Ovary (tissue), 9 donors: ENCODE measurements around the gene SLC19A1. TPM values are rescaled to one million over a fixed set of nuclear protein-coding genes. Genes with fewer than 3 reads are reported as not detected.

ENCODE experiments used
- DNase-seq, 5 donors: peaks; one replicate each; pipeline ENCODE4 v3.0.0-alpha.2; 2019 to 2020
- H3K27ac ChIP-seq, 2 donors: fragments of 200-600 bp; one replicate each; pipeline versions ENCODE4 v1.5.1 to v1.8.0; 2019 to 2022
- H3K27me3 ChIP-seq: fragments of 200-600 bp; one replicate; pipeline ENCODE4 v1.8.0; 2022
- H3K36me3 ChIP-seq: fragments of 200-600 bp; sonication (generic); one replicate; pipeline ENCODE4 v1.5.1; 2019
- H3K4me1 ChIP-seq: one replicate; pipeline ENCODE4 v1.8.1; 2013; ENCODE audit warnings: mild to moderate bottlenecking, moderate library complexity; ENCODE audit not compliant: insufficient read depth
- H3K4me3 ChIP-seq: fragments of 200-600 bp; sonication (generic); one replicate; pipeline ENCODE4 v1.5.1; 2017
- H3K9me3 ChIP-seq, 2 donors: fragments of 200-600 bp in 1 of 2; sonication (generic) in 1 of 2; one replicate each; pipeline versions ENCODE4 v1.5.1 to v1.8.1; 2013 to 2019; ENCODE audit warnings: mild to moderate bottlenecking in 1 of 2, moderate library complexity in 1 of 2
- EP300 ChIP-seq: sonication (generic); formaldehyde crosslinking; IDR thresholded peaks from one replicate; pipeline ENCODE4 v1.6.1; 2017; ENCODE audit warnings: antibody characterized with exemption
- POLR2A ChIP-seq: fragments of 450-650 bp; IDR thresholded peaks from one replicate; pipeline ENCODE4 v1.6.1; 2017; ENCODE audit warnings: antibody characterized with exemption, mild to moderate bottlenecking, moderate library complexity
- WGBS, 3 donors: extraction: QIAGEN DNeasy Blood & Tissue Kit in 1 of 3; methylation state at CpG; one replicate each; pipeline versions ENCODE4 v1.1.5 to v1.1.7; 2013 to 2017; 5-methylcytosine and 5-hydroxymethylcytosine counted together
- intact Hi-C, 4 donors: fragments of 100-400 bp; cut with DNase I; formaldehyde crosslinking; loops; one replicate each; pipeline versions ENCODE4 v1.11.0 to v1.15.1; 2022 to 2023
- polyA plus RNA-seq, 2 donors: library from polyadenylated mRNA; stranded (reverse); fragments of 200-250 nt in 1 of 2; fragments of 350-450 nt in 1 of 2; fragmentation: Illumina TruSeq in 1 of 2; extraction: RNeasy Lipid Tissue Mini Kit (QIAGEN cat#74804) in 1 of 2; gene quantifications; one replicate each; pipeline ENCODE4 v1.2.3, GENCODE V29; 2013 to 2014
- total RNA-seq, 7 donors: library from RNA; depleted of rRNA in 2 of 7; stranded (reverse); fragments of >200 nt in 2 of 7; fragmentation: NEBNext Ultra II Directional in 3 of 7; extraction: Animal tissue kit (Norgen Biotek cat#: 25700) in 3 of 7; gene quantifications; one replicate each; pipeline versions ENCODE4 v1.1.0 to v1.2.4, GENCODE V29; 2016 to 2023
- TF ChIP-seq, protein P1 (sequence below), 3 donors: fragments of 450-650 bp in 2 of 3; fragments of 200-600 bp in 1 of 3; IDR thresholded peaks; one replicate each; pipeline versions ENCODE4 v1.5.1 to v1.8.0; 2016 to 2022; ENCODE audit warnings: antibody characterized with exemption in 3 of 3, mild to moderate bottlenecking in 1 of 3
- donor health status: DM: no; HTN: no; CAD: no; lungs with moderate emphysema.
- donor health status: DM: no; HTN: no; CAD: no.
- donor health status: Bipolar disorder and iron deficiency.
- donor health status: DM: yes; HTN: yes; CAD: no.
- donor health status: DM: no; HTN: no; CAD: no.
- donor health status: DM: yes; HTN: yes; CAD: no.

Gene SLC19A1
- total and polyA plus RNA-seq, 9 donors = 0.88 to 18.2 (median 8.1) TPM

DNA sequence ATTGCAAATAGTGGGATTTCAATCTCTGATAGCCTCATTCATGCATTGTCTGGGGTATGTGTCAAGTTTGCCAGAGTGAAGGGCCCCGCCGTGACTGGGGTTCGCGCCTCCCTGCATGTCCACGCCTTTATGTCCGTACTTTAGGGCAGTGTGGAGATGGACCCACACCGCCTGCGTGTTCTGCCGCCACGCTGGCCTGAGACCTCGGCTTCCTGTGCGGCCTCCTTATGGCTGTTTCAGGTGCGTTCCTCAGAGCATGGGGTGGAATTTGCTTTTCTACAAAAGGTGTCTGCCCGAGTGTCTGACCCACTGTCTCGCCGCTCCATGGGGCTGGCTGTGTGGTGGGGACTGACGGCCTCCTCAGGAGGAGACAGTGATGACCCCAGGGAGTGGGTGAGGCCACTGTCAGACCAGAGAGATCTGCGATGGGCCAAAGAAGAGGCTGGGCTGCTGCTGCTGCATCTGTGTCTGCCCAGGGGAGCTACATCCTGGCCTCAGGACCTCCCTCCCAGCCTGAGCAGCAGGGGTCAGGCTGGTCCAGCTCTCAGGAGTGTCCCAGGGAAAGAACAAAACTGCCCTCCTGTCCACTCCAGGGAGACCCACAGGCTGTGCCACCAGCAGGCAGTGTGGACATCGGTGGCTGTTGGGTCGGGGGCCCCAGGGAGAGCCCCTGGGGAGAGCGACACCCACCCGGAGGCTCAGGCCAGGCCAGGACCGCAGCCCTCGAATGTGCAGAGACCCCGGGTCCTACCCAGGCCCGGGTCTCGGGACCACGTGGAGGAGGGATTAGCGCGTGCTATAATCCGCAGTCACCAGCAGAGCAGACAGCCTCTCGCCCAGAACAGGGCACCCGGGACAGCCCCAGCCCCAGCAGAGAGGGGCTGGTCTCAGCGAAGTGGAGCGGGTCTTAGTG lies 9.8 kb upstream of the SLC19A1 start:
- no peak overlapping the region for H3K4me3 ChIP-seq
- peak in 3 of 5 donors; percentile 27 to 33 (median 31) for DNase-seq
- intact Hi-C loops = loop anchor here in 2 of 4 donors (10.0 kb wide), 1 partner anchor 273 kb away; no protein-coding TSS in a partner anchor
- no peak overlapping the region for H3K27ac ChIP-seq
- 89 to 91% (median 90%) methylated on average over 32 to 35 of the region's 35 CpGs for WGBS, 3 donors
- H3K4me1 ChIP-seq = peaks cover 4% of the 10 kb centered on the region
- no peaks in the 10 kb centered on the region for H3K27me3 ChIP-seq
- H3K9me3 ChIP-seq = no peaks in the 10 kb centered on the region
- no peaks in the 10 kb centered on the region for H3K36me3 ChIP-seq
- TF ChIP-seq POLR2A (no peak), EP300 (no peak)
- TF ChIP-seq, protein P1, sequence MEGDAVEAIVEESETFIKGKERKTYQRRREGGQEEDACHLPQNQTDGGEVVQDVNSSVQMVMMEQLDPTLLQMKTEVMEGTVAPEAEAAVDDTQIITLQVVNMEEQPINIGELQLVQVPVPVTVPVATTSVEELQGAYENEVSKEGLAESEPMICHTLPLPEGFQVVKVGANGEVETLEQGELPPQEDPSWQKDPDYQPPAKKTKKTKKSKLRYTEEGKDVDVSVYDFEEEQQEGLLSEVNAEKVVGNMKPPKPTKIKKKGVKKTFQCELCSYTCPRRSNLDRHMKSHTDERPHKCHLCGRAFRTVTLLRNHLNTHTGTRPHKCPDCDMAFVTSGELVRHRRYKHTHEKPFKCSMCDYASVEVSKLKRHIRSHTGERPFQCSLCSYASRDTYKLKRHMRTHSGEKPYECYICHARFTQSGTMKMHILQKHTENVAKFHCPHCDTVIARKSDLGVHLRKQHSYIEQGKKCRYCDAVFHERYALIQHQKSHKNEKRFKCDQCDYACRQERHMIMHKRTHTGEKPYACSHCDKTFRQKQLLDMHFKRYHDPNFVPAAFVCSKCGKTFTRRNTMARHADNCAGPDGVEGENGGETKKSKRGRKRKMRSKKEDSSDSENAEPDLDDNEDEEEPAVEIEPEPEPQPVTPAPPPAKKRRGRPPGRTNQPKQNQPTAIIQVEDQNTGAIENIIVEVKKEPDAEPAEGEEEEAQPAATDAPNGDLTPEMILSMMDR (IDR thresholded peaks at IDR 0.05) = no peak

DNA sequence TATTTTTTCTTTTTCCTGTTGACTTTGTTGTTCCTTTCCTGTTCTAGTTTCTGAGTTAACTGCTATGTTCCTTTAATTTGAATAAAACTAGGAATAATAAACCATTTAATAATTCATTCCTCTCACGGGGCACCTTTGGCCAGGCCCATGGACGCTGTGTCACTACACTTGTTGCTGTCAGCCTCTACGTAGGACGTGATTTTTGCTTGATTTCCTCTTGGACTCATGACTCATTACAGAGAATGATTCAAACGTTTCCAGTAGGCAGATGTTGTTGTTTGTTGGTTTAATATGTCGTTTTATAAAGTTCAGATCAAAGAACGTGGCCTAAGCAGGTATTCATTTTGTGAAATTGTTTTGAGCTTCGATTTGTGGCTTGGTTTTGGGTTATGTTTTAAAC lies 9.1 kb upstream of the SLC19A1 start:
- Histone ChIP-seq H3K36me3 (no peaks in the 10 kb centered on the region), H3K4me3 (no peak overlapping the region), H3K4me1 (peaks cover 4% of the 10 kb centered on the region), H3K9me3 (no peaks in the 10 kb centered on the region), H3K27ac (no peak overlapping the region), H3K27me3 (no peaks in the 10 kb centered on the region)
- peak in 3 of 5 donors; percentile 5 to 13 (median 7) for DNase-seq
- intact Hi-C loops = loop anchor here in 2 of 4 donors (10.0 kb wide), 1 partner anchor 273 kb away; no protein-coding TSS in a partner anchor
- WGBS, 3 donors = 59 to 70% (median 66%) methylated on average over 8 of the region's 8 CpGs
- TF ChIP-seq EP300 = no peak
- TF ChIP-seq, protein P1 (IDR thresholded peaks at IDR 0.05) = no peak
- no peak for TF ChIP-seq POLR2A

DNA sequence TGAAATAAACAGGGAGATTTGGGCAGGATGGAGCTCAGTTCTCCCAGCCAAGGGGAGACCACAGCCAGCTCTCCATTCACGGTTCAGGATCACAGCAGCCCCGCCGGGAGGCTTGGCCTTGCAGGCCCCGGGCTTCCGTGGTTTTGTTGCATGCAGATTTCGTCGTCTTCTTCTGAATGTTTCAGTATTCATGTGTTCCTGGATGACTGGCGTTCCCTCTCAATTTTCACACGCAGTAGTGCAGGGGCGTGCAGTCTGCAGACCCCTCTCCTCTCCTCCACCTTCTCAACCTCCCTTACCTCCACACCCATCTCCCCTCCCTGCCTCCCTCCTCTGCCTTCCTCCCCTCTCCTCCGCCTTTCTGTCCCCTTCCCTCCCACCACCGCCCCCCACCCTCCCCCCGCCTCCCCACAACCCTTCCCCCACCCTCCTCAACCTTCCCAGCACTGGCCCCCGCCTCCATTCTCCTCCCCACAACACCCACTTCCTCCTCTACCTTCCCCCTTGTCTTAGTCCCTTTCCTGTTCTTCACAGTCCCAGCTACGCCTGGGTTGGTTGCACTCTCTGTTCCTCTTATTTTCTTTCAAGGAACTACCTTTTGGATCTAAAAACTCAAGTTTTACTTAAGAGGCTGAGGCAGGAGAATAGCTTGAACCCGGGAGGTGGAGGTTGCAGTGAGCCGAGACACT lies 8.4 kb upstream of the SLC19A1 start:
- Histone ChIP-seq H3K9me3 (no peaks in the 10 kb centered on the region), H3K27ac (no peak overlapping the region), H3K4me3 (no peak overlapping the region), H3K36me3 (no peaks in the 10 kb centered on the region), H3K4me1 (peaks cover 4% of the 10 kb centered on the region), H3K27me3 (no peaks in the 10 kb centered on the region)
- WGBS, 3 donors = 34 to 41% (median 38%) methylated on average over 17 of the region's 17 CpGs
- intact Hi-C loops = loop anchor here in 2 of 4 donors (10.0 kb wide), 1 partner anchor 274 kb away; no protein-coding TSS in a partner anchor
- TF ChIP-seq EP300 (no peak), POLR2A (no peak)
- TF ChIP-seq, protein P1 (IDR thresholded peaks at IDR 0.05) = no peak
- peak in 3 of 5 donors; percentile 6 to 33 (median 21) for DNase-seq
